ENCODE measurements around the gene OTUD4.

The OTUD4 gene

GRCh38 chr4:145130788-145131399 is 49.5 kb downstream of the OTUD4 start:
- in situ Hi-C loops (cut with HindIII; ENCODE audit: low sequenced_read_pairs), result no loop called here

GRCh38 chr4:145130130-145130529 is 50.3 kb downstream of the OTUD4 start:
- in situ Hi-C loops (cut with HindIII; ENCODE audit: low sequenced_read_pairs), result no loop called here

GRCh38 chr4:145125396-145125795 is 55.0 kb downstream of the OTUD4 start:
- in situ Hi-C loops (cut with HindIII; ENCODE audit: low sequenced_read_pairs), result no loop called here

GRCh38 chr4:145108128-145108527 is 72.3 kb downstream of the OTUD4 start:
- in situ Hi-C loops (cut with HindIII; ENCODE audit: low sequenced_read_pairs), result no loop called here

GRCh38 chr4:145107126-145107525 is 73.3 kb downstream of the OTUD4 start:
- in situ Hi-C loops (cut with HindIII; ENCODE audit: low sequenced_read_pairs), result no loop called here

GRCh38 chr4:145103496-145103895 is 76.9 kb downstream of the OTUD4 start:
- in situ Hi-C loops (cut with HindIII; ENCODE audit: low sequenced_read_pairs), result no loop called here

- in situ Hi-C loops (cut with HindIII; ENCODE audit: low sequenced_read_pairs), result no loop called here
These were observed 77.8 kb downstream of the OTUD4 start for GRCh38 chr4:145102619-145103018.

GRCh38 chr4:145101091-145101490 is 79.3 kb downstream of the OTUD4 start:
- in situ Hi-C loops (cut with HindIII; ENCODE audit: low sequenced_read_pairs), result no loop called here

GRCh38 chr4:145099653-145100052 is 80.7 kb downstream of the OTUD4 start:
- in situ Hi-C loops (cut with HindIII; ENCODE audit: low sequenced_read_pairs), result no loop called here

- in situ Hi-C loops (cut with HindIII; ENCODE audit: low sequenced_read_pairs), result no loop called here
These were observed 81.7 kb downstream of the OTUD4 start for GRCh38 chr4:145098675-145099037.

GRCh38 chr4:145097821-145098674 is 82.3 kb downstream of the OTUD4 start, which contains the start of the genes ABCE1 and ANAPC10:
TSS of gene ABCE1 (plus strand) at chr4:145098311. CDS start at chr4:145104413, 6,102 bp downstream.
TSS of gene ANAPC10 (minus strand) at chr4:145098196. CDS start at chr4:145096099, 2,097 bp downstream.
- in situ Hi-C loops (cut with HindIII; ENCODE audit: low sequenced_read_pairs), result no loop called here

- in situ Hi-C loops (cut with HindIII; ENCODE audit: low sequenced_read_pairs), result no loop called here
These were observed 83.0 kb downstream of the OTUD4 start for GRCh38 chr4:145097331-145097820.

GRCh38 chr4:145093638-145094037 is 86.8 kb downstream of the OTUD4 start:
- in situ Hi-C loops (cut with HindIII; ENCODE audit: low sequenced_read_pairs), result no loop called here

GRCh38 chr4:145090380-145090779 is 90.0 kb downstream of the OTUD4 start:
- in situ Hi-C loops (cut with HindIII; ENCODE audit: low sequenced_read_pairs), result no loop called here

GRCh38 chr4:145083891-145084605 is 96.3 kb downstream of the OTUD4 start:
- in situ Hi-C loops (cut with HindIII; ENCODE audit: low sequenced_read_pairs), result no loop called here
